Measurements from ENCODE around the gene PKM.

Gene PKM

DNA sequence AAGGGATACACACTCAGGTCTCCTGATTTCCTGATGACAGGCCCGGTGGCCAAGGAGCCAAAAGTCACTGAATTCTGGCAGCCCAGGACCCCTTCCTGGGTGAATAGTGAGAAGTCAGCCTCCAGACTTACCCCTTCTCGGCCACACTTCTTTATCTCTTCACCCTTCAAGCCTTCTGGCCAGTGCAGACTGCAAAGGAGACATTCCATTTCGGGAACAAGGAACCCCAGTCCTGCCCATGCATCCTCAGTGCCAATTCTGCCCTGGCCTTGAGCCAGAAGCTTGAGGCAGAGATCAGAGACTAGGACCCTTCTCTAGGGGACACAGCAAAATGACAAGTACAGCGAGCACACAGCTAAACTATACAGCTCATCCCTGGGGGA lies 62.2 kb downstream of the PKM start:
- no peak for FAIRE-seq
- DNase-seq (ENCODE audit: insufficient read length, low spot score), result no peak
- TF ChIP-seq PAX5 (IDR thresholded peaks at IDR 0.05; ENCODE audit: insufficient read depth, low read length, severe bottlenecking) (no peak), TAF1 (IDR thresholded peaks at IDR 0.05; ENCODE audit: low read depth, low read length) (no peak), POLR2AphosphoS5 (IDR thresholded peaks at IDR 0.05; ENCODE audit: low read depth, low read length) (no peak), POU2F2 (IDR thresholded peaks at IDR 0.05; ENCODE audit: low read depth, low read length) (no peak), POLR2A (IDR thresholded peaks at IDR 0.05; ENCODE audit: low read depth, low read length) (no peak), SPI1 (IDR thresholded peaks at IDR 0.05; ENCODE audit: low read depth, low read length) (no peak)

DNA sequence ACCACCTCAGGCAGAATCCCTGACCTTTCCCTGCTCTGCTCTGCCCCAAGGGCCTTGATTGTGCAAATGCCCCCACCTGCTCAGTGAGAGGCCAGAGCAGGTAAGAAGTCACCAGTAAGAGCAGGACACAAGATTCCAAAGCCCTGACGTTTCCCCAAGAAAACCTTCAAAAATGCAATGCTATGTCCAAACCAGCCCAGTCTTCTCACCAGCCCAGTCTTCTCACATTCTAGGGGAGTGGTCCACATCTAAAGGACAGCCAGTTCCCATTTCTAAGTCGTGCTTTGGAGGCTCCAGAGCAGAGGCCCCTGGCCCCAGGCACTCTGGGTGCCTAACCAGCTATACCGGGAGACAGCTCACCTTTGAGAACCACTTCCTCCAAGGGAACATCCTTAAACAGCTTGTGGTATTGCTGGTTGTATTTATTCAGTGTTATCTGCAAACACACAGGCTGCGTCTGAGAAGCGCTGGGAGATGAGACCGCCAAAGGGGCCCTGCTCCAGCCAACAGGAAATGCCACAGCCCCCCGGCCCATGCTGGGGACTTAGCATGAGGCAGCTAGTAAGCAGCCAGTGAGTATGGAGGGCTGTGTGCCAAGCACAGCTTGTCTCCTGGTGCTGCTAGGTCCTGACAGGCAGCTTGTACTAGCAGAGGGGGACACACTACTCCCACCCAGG lies 62.7 kb downstream of the PKM start:
- FAIRE-seq, result no peak
- no peak for TF ChIP-seq POLR2AphosphoS5 (IDR thresholded peaks at IDR 0.05; ENCODE audit: low read depth, low read length)
- no peak for TF ChIP-seq POLR2A (IDR thresholded peaks at IDR 0.05; ENCODE audit: low read depth, low read length)
- TF ChIP-seq POU2F2 (IDR thresholded peaks at IDR 0.05; ENCODE audit: low read depth, low read length), result no peak
- no peak for TF ChIP-seq SPI1 (IDR thresholded peaks at IDR 0.05; ENCODE audit: low read depth, low read length)
- no peak for TF ChIP-seq PAX5 (IDR thresholded peaks at IDR 0.05; ENCODE audit: insufficient read depth, low read length, severe bottlenecking)
- no peak for DNase-seq (ENCODE audit: insufficient read length, low spot score)

DNA sequence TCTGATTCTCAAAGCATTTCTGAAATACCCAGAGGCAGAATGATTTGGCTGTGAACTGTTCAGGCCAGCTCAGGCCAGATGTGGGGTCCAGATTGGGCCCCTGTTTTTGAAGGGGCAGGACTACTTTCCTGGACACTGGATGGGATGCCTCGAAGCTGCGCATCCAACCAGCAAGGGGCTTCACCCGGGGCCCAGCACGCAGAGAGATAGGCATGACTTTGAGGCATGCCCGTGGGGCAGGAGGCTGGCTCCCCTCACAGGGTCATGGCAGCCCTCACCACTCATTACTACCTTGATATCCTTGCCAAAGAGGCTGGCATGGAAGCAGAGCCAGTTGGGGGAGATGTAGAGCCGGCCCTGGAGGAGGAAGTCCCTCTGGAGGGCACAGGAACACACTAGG lies 63.5 kb downstream of the PKM start:
- no peak for DNase-seq (ENCODE audit: insufficient read length, low spot score)
- TF ChIP-seq TAF1 (IDR thresholded peaks at IDR 0.05; ENCODE audit: low read depth, low read length) (no peak), POU2F2 (IDR thresholded peaks at IDR 0.05; ENCODE audit: low read depth, low read length) (no peak), POLR2AphosphoS5 (IDR thresholded peaks at IDR 0.05; ENCODE audit: low read depth, low read length) (no peak), POLR2A (IDR thresholded peaks at IDR 0.05; ENCODE audit: low read depth, low read length) (no peak), SPI1 (IDR thresholded peaks at IDR 0.05; ENCODE audit: low read depth, low read length) (no peak), PAX5 (IDR thresholded peaks at IDR 0.05; ENCODE audit: insufficient read depth, low read length, severe bottlenecking) (no peak)
- no peak for FAIRE-seq

DNA sequence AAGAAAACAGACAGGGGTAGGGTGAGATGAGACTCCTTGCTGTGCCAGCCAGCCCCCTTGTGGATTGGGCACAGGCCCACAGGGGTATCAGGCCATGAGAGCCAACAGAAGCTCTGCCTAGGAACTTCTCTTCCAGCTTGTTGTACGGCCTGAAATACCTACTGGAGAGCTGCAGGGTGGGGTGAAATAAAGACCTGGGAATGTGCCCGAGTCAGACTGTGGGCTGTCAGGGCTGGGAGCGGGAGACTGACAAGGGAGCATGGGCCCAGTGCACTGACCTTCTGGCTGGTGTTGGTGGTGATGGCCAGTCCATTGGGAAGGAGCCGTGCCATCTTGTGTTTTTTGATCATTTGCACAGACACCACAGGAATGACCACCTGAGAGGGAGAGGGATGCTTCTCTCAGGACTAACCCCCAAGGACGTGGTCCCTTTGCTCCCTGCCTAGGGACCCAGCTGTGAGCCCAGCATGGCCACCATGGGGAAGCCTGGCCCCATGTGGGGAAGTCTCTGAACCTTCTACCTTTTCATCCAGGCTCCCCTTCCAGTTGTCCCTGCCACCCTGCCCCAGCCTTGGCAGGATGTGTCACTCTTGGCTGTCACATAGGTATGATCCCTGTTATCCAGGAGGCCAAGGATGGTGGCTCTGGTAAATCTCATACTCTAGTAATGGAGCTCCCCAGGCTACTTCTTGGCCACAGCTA lies 64.1 kb downstream of the PKM start:
- DNase-seq (ENCODE audit: insufficient read length, low spot score) (no peak), FAIRE-seq (no peak)
- TF ChIP-seq SPI1 (IDR thresholded peaks at IDR 0.05; ENCODE audit: low read depth, low read length) (no peak), TAF1 (IDR thresholded peaks at IDR 0.05; ENCODE audit: low read depth, low read length) (no peak), POLR2AphosphoS5 (IDR thresholded peaks at IDR 0.05; ENCODE audit: low read depth, low read length) (no peak), POLR2A (IDR thresholded peaks at IDR 0.05; ENCODE audit: low read depth, low read length) (no peak), PAX5 (IDR thresholded peaks at IDR 0.05; ENCODE audit: insufficient read depth, low read length, severe bottlenecking) (no peak), POU2F2 (IDR thresholded peaks at IDR 0.05; ENCODE audit: low read depth, low read length) (no peak)

DNA sequence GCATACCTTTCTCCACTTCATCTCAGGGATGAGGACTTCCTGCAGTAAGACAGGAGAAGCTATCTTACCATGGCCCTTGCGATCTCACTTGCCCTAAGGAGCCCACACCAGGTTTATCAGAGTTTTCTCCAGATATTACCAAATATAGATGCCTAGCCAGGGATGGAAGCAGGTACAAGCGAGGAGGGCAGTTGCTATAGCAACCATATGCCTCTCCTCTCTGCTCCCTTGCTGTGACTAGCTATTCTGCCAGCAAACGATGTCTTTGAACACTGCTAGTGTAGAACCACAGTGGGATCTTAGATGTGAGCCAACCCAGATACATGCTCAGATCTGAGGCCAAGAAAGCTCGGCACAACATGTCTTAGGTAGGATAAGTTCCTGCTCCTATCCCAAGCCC lies 67.3 kb downstream of the PKM start:
- no peak for DNase-seq (ENCODE audit: insufficient read length, low spot score)

DNA sequence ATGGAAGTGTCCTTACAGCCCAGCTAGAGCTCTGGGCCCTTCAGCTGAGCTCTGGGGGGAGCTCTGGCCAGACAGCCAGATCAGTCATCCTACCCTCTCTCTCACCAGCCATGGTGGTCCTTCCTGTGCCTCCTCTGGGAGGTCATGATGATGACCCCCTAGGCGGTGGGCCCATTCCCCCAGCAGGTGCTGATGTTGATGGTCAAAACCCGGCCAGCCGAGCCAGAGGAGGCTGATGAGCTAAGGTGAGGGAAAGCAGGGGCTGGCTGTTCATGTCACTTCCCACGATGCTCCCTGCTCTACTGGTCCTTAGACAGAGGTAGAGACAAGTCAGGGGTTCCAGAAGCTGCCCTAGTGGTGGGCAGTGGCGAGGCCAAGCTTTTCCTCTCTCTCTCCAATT lies 68.4 kb downstream of the PKM start:
- no peak for FAIRE-seq
- TF ChIP-seq POLR2AphosphoS5 (IDR thresholded peaks at IDR 0.05; ENCODE audit: low read depth, low read length), result no peak
- no peak for TF ChIP-seq POU2F2 (IDR thresholded peaks at IDR 0.05; ENCODE audit: low read depth, low read length)
- no peak for TF ChIP-seq TAF1 (IDR thresholded peaks at IDR 0.05; ENCODE audit: low read depth, low read length)
- TF ChIP-seq PAX5 (IDR thresholded peaks at IDR 0.05; ENCODE audit: insufficient read depth, low read length, severe bottlenecking), result no peak
- TF ChIP-seq SPI1 (IDR thresholded peaks at IDR 0.05; ENCODE audit: low read depth, low read length), result no peak
- TF ChIP-seq POLR2A (IDR thresholded peaks at IDR 0.05; ENCODE audit: low read depth, low read length), result no peak
- DNase-seq (ENCODE audit: insufficient read length, low spot score), result no peak

More for the DNA sequence above, 67.3 kb downstream of the PKM start:
- no peak for TF ChIP-seq POLR2A (IDR thresholded peaks at IDR 0.05; ENCODE audit: low read depth, low read length)
- no peak for TF ChIP-seq TAF1 (IDR thresholded peaks at IDR 0.05; ENCODE audit: low read depth, low read length)
- TF ChIP-seq POU2F2 (IDR thresholded peaks at IDR 0.05; ENCODE audit: low read depth, low read length), result no peak
- no peak for TF ChIP-seq PAX5 (IDR thresholded peaks at IDR 0.05; ENCODE audit: insufficient read depth, low read length, severe bottlenecking)
- TF ChIP-seq POLR2AphosphoS5 (IDR thresholded peaks at IDR 0.05; ENCODE audit: low read depth, low read length), result no peak
- TF ChIP-seq SPI1 (IDR thresholded peaks at IDR 0.05; ENCODE audit: low read depth, low read length), result no peak
- no peak for FAIRE-seq

DNA sequence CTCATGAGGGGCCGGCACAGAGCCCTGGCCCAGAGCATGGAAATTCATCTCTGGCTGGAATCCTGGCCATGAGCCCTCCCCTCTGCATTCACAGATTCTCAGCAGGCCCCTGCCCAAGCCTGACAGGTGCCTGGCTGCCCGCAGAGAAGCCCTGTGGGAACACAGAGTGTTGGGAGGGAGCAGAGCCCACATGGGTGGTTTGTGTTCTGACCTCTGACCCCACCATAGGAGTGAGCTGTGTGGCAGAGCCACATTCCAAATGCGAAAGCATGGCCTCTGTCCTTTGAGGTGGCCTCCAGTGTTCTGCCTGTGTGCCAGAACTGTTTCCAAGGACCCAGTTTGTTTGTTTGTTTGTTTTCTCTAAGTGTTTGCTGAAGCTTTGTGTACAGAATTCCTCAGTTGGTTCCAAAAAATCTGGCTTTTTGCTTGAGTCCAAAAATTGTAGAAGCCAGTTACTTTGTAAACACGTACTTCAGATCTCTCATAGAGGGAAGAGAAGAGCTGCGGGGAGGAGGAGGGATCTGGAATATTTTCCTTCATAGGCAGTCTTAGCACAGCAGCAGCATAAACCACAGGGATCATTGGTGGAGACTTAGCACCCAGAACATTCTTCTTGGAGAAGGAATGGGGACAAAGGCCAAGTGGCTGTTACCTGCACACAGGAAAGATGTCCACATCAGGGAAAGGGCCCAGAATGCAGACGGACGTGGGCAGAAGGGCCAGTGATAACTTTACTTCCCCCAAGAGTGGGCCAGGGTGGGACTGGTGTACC lies 69.4 kb downstream of the PKM start:
- DNase-seq (ENCODE audit: insufficient read length, low spot score) (no peak), FAIRE-seq (no peak)
- TF ChIP-seq POLR2A (IDR thresholded peaks at IDR 0.05; ENCODE audit: low read depth, low read length), result no peak

DNA sequence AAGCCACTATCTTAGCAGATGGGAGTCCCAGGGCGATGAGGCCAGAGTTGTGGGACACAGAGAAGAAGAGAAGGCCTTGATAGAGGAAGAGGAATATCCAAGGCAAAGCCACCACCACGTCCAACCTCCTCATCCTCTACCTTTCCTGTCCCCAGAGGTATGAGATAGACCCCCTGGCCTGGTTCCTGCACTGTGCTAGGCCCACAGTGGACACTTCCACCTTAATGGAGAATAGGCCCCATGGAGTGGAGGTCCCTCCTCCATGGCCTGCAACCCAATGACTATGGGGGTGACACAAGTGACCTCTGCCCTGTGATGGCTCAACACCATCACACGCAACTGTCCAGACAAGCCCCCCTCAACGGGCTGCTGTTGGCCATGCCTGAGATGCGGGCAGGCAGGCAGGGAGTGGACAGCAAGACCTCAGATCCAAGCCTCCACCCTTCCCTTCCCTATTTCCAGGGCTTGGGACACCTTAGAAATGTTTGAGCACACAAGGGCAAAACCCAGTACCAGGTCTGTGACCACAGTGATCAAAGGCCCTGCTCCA lies 70.2 kb downstream of the PKM start:
- no peak for FAIRE-seq
- TF ChIP-seq SPI1 (IDR thresholded peaks at IDR 0.05; ENCODE audit: low read depth, low read length), result no peak
- DNase-seq (ENCODE audit: insufficient read length, low spot score), result no peak

DNA sequence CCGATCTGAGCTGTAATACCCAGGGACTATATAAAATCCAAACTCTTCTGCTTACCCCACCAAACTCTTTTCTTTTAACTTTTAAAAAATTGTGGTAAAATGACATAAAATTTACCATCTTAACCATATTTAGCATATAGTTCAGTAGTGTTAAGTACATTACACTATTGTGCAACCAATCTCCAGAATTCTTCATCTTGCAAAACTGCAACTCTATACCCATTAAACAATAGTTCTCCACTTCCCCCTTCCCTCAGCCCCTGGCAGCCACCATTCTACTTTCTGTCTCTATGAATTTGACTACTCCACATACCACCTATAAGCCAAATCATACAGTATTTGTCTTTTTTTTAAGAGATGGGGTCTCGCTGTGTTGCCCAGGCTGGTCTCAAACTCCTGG lies 74.1 kb downstream of the PKM start:
- FAIRE-seq, result no peak
- TF ChIP-seq POU2F2 (IDR thresholded peaks at IDR 0.05; ENCODE audit: low read depth, low read length) (no peak), PAX5 (IDR thresholded peaks at IDR 0.05; ENCODE audit: insufficient read depth, low read length, severe bottlenecking) (no peak), SPI1 (IDR thresholded peaks at IDR 0.05; ENCODE audit: low read depth, low read length) (no peak), POLR2AphosphoS5 (IDR thresholded peaks at IDR 0.05; ENCODE audit: low read depth, low read length) (no peak), TAF1 (IDR thresholded peaks at IDR 0.05; ENCODE audit: low read depth, low read length) (no peak), POLR2A (IDR thresholded peaks at IDR 0.05; ENCODE audit: low read depth, low read length) (no peak)
- no peak for DNase-seq (ENCODE audit: insufficient read length, low spot score)
